HG03354 (cell line): ENCODE measurements around the gene ZRANB3.

Experiments used
- ATAC-seq: cut with Tn5 transposase; IDR thresholded peaks from one replicate; pipeline ENCODE4 v1.9.1; 2021; ENCODE audit warnings: mild to moderate bottlenecking; ENCODE audit not compliant: unreplicated experiment, poor library complexity, severe bottlenecking

ZRANB3 gene

DNA sequence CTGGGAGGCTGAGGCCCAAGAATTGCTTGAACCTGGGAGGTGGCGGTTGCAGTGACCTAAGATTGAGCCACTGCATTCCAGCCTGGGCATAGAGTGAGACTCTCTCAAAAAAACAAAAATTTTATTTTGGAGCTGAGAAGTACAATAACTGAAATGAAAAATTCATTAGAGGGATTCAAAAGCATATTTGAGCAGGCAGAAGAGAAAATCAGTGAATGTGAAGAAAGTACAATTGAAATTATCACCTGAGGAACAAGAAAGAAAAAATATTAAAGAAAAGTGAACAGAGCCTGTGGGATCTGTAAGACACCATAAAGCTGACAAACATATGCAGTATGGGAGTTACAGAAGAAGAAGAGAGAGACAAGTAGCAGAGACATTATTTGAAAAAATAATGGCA lies 341.9 kb downstream of the ZRANB3 start:
- ATAC-seq, result no peak

DNA sequence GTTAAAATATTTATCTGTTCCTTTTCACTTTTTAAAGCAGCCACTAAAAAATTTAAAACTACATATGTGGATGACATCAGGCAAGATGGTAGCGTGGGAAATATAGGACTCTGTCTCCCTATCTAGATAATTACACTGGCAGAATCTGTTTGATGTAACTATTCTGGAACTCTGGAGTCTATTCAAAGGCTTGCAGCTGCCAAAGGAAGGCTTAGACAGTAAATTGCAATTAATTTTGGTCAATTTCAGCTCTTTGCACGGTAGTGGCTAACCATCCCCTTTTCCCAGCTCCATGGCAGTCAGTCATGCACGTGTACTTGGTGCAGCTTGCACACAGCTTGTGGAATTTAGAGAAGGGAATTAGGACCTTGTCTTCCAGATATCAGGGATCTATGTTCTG lies 343.7 kb downstream of the ZRANB3 start:
- ATAC-seq, result no peak

DNA sequence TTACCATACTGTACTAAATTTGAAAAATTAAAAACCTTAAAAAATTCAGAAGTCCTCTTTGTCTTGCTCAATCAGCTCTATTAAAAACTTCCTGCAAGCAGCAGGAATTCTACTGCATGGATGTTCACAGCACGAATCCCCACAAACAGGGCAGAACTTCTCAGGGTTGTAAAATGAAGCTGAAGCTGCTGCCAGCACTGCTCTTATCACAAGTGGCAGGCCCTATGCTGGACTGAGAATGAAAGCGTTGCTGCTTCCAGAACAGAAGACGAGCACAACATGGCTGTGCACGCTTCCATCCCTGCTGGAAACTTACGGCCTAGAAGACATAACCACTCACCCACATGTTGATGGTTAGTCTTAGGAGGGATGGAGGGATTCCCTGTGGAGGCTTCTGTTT lies 345.0 kb downstream of the ZRANB3 start:
- ATAC-seq, result no peak

DNA sequence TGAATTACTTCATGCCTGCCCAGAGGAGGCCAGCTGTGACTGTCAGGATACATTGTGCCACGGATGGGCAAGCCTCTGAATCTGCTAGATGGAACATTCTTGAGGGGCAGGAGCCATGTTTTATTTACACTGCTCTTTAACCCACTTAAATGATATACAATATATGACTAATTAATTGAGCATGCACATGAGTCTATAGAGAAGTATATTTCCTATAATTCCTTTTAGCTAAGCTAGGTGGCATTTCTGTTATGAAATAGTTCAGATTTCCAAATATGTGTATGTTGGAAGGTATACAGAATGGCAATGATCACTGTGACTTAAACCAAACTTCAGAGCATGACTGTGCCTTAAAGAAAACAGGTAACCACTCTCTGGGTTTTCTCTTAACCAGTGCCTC lies 347.2 kb downstream of the ZRANB3 start:
- ATAC-seq, result no peak

DNA sequence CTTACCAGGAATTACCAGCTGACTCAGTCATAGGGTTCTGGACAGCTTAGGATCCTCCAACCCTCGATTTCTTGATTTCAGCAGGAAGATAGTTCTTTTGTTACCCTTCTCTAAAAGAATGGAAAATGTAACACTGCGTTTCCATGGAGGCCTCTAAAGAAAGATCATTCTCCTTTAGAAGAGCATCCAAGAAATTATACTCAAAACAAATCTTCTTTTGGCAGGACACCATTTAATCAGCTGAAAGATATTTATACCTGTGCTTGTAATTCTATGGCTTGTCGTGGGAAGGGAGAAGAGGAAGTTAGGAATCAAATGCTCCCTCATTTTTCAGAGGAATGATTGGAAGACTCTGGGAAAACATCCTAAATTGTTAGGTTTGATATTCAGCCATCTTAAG lies 348.4 kb downstream of the ZRANB3 start:
- ATAC-seq, result no peak

DNA sequence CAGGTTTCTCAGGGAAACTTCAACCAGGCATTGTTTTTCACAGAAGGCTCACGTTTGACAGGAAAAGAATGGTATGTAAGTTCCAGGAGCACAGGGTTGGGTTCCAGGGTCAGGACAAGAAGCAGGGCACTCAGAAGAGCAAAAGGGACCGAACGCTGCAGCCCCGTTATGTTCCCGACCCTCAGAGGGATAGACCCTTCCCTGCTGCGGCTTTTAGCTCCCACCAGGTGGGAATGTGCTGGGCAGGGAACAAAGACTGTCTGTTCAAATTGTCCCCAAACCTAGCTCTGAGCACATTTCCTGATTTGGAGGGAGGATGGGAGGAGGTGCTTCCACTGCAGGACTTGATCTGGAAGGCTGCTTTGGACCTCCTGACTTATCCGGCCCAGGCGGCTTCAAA lies 348.8 kb downstream of the ZRANB3 start:
- no peak for ATAC-seq

DNA sequence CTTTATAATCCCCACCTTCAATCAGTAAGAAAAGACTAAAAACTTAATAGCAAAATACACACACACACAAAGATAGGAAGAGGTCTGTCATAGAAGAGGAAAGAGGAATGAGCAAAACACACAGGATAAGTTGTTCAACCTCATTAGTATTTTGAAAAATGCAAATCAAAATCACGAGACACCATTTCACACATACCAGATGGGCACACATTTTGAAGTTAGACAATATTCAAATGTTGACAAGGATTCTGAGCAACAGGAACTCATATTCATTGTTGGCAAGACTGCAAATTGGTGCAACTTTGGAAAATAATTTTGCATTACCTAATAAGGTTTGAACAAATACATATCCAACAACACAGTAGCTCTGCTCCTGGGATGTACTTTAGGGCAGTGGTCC lies 351.3 kb downstream of the ZRANB3 start:
- ATAC-seq, result no peak

DNA sequence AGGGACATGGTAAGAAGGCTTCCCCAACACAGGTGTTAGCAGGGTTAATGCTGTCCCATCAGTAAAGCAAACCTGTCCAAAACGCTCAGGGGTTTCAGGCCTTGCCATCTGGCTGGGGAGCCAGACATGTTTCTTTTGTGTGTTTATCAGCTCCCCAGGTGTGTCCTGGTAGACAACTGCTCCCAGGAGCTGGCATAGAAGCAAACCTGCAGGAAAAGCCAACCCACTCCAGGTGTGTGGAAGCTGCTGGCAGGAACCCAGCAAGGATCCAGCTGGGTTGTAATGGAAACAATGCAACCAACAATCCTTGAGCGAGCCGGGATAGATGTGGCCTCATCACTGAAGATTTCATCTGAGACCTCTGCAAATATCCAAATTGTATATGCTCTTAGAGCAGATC lies 355.8 kb downstream of the ZRANB3 start:
- no peak for ATAC-seq

DNA sequence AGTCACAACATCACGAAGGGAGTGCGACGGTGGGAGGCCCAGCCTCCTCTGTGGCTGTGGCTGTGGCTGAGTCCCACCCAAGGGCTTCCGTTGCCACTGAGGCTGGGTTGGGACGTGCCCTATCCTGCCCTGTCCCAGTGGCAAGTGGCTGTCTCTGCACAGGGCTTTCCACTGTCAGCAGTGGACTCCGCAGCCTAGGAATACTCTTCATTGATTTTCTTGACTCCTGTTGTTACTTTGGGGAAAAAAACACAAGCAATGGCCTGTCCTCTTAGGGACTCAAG lies 356.3 kb downstream of the ZRANB3 start:
- no peak for ATAC-seq

DNA sequence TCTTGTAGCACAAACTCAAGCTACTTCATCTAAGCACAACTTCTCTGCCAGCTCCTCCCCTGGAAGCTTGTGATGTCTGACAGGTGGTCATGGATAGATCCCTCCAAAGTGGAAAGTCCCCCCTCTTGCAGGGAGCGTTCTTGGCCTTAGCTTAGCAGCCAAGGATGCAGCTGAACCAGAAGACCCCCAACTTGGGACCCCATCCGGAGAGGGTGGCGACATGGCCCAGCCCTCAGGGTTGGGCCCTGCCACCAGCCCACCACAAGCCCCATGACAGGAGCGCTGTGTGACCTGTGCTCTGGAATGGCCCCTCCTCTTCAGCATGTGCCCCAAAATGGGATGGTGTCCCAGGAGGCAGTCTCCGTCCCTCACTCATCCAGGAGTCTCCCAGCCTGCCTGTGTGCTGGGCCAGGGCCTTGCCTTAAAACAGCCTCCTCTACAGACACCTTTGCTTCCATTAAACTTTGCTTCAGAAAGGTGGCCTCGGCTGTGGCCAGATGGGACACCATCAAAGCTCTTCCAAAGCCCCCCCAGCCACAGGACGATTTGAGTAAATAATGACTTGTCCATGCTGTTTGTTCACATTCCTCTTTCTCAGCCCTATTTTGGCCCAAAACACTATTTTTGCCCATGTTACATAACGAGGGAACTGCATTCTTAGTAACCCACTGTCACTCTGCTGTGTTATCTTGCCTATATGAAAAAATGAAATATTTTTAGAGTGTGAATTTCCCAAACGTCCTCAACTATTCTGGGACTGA lies 356.8 kb downstream of the ZRANB3 start:
- ATAC-seq, result no peak

DNA sequence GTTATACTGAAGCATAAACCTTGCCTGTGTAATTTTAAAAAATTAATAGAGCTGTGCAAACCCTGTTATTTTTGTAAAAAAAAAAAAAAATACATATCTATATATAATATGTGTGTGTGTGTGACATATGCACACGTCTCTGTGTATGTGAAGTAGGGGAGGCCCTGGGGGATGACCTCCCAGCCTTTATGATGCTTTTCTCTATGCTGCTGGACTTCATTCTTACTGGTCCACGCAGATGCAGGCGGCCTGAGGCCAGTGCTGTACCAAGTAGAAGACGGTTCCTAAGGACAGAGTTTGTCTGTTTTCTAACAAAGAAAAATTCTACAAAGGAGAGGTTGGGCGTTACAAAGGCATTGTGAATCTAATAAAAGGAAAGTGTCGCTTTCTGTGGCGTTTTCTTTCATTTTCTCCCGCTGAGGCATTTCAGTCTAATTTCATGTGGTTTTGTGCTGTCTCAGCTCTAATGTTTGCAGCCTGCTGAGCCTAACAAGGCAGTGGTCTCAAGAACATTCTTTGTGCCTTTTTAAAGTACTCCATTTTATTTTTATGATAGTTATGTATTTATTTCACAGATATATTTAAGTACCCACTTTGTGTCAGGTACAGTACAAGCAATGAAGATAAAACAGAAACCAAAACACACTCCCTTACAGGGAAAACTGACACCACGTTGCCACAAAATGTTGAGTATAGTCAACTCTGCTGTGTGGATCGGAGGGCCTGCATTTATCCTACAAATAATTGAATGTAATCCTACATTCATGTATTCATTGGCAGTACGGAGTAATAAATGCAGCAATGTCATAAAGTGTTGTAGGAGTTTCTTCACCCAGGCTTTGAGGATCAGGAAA lies 360.9 kb downstream of the ZRANB3 start:
- no peak for ATAC-seq

DNA sequence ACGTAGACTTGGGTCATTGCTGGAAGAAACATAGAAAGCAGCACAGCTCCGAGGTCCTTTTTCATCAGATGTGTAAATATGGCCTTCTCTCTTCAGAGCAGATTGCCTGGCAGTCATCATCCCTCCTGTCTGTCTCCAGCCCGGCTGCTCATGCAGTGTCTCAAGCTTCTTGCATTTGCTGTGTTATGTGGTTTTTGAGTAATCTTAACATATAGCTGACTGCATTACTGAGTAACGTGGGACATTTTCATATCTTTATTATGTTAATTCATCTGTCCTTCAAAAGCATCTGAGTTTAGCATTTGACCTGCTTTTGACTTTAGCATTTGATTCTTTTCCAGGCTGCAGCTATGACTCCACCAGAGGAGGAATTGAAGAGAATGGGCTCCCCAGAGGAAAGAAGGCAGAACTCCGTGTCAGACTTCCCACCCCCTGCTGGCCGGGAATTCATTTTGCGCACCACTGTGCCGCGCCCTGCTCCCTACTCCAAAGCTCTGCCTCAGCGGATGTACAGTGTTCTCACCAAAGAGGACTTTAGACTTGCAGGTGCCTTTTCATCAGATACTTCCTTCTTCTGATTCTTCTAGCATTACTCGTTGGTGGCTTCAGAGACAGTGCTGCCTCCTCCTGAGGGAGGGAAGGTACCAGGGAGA lies 362.7 kb downstream of the ZRANB3 start:
- no peak for ATAC-seq

DNA sequence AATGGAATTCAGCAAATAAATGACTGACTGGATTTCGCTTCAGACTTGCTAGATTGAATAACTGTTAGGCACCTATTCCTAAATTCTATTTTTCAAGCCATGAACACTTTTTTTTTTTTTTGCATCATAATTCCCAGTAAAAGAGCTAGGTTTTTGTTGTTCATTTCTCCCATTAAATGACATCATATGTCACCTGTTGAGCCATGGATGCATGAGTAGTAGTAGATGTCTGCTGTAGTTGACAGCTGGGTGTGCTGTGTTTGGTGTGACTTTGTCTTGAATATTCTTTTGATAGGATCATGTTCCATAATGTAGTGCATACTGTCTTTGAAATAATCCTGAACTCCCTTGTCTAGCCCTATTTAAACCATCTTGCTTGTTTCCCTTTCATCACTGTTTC lies 363.7 kb downstream of the ZRANB3 start:
- ATAC-seq, result no peak

DNA sequence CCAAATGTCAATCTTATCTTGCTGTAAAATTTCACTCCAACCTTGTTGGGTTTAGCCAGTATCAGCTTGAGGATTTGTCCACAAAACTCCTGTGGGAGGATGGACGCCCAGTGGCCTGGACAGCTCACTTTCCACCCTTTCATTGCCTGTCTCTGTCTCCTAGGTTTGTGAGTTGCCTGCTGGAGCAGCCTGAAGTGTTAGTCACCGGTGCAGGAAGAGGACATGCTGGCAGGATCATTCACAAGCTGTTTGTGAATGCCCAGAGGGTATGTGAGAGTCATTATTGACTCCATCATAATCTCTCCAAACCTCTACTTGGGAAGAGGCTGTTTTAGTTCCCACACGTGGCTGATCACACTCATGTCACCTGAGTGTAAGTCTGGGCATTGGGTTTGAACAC lies 366.6 kb downstream of the ZRANB3 start:
- ATAC-seq, result no peak

DNA sequence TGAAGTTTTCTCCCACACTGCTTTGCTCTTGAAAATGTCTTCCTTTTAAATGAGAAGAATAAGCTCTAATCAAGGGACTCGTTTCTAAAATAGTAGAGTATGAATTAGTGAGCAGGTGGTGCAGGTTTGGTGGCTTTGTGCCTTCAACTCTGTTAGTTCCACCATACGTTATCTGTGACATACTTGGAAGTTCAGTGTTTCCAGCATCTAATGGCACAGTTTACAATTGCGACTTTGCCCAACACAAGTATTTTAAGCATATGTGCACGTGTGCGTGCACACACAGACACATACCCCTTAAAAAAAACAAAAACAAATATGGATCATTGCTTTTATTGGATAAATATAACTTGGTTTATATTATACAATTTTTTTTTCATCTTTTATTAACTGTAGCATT lies 367.1 kb downstream of the ZRANB3 start:
- ATAC-seq, result no peak

DNA sequence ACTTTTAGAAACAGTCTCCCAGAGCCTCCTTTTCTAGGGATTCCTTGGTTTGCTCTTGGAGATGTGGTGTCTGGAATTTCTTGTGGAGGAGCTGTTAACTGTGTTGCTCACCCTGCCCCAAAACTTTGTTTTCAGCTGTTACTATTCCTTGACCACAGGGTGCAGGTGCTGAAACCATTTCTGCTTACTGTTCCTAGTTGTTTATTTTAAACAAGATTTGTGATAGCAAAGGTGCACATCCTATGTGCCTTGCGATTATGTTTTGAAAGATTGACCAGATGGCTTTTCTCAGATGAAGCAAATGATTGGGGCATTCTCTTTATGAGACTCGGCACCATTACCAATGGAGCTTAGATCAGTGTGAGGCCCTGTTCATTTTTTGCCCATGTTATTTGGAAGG lies 367.7 kb downstream of the ZRANB3 start:
- no peak for ATAC-seq

DNA sequence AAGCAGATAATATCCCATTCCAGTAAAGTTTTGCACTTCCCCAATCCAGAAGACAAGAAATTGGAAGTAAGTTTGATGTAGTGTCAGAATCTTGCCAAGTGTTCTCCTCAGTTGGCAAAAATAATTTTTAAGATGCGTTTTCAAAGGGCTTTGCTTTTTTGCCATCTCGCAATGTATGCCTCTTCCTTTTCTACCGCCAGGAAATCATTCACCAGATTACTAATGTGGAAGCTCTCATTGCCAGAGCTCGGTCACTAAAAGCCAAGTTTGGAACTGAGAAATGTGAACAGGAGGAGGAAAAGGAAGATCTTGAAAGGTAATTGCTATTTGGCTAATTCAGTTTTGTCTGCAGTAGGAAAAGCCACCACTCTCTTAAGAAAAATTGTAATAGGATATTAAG lies 368.2 kb downstream of the ZRANB3 start:
- ATAC-seq, result no peak

DNA sequence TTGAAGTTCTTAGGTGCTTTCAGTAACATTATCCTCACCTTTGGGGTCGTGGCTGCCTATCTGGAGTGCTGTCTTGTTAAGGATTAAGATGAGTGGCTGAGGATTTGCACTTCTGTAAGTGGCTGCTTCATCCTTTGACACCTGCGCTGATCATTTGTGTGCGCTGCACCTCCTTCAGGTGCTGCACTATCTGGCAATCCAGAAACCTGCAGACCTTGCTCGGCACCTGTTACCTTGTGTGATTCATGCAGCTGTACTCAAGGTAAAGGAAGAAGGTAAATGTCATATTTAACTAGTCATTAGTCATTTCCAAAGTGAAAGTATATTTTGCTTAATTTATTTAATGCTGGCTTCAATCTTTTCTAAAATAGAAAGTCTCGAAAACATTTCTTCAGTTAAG lies 368.6 kb downstream of the ZRANB3 start:
- no peak for ATAC-seq

DNA sequence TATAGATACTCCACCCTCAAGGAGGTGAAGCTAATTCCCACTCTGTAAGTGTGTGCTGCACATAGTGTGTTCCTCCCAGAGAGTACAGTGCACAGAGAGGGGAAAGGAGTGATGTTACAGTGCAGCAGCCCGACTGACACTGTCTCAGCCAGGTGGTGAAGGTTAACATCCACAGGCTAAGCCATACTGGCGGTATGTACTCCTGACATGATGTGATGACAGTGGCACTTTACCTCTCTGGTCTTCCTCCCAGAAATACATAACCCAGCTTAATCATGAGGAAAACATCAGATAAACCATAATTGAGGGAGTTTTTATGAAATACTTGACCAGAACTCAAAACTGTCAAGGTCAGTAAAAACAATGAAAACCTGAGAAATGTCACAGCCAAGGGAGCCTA lies 371.8 kb downstream of the ZRANB3 start:
- no peak for ATAC-seq

DNA sequence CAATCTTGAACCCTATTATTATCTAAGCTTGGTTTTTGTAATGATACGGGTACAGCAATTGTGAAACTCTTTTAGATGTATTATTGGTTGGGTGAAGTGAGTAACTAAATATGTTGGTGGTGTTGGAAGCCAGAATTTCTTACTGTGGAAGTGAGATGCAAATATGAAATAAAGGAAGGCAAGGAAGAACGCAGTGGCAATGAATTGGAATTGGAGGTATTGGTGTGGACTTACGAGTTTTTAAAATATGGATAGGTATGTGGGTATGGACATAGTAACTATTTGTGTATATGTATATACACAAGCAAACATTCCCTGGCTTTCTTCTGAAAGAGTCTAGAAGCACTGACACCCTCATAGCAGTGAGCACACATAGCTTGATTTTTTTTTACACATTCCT lies 373.2 kb downstream of the ZRANB3 start:
- no peak for ATAC-seq

DNA sequence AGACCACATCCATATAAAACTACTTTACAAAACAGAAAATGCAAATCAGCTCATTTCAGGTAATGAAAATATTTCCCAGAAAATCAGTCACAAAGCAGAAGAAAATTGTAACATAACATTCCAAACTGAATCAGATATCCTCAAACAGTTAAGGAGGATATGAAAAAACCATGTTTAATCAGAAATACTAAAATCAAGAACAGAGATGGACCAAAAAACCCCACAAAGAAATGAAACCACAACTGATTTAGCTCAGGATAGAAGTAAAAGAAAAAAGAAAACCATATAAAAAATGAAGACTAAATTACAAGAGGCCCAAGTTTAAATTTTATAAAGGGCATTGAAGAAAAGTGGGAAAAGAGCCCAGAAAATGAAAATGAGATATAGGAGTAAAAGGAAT lies 376.1 kb downstream of the ZRANB3 start:
- no peak for ATAC-seq
